ENCODE measurements around the gene KRT37. TPM values are rescaled to one million over a fixed set of nuclear protein-coding genes. Genes with fewer than 3 reads are reported as not detected.

Gene KRT37
- total RNA-seq, 1 experiment from 2014 or later: not detected

GRCh38 chr17:41417127-41417526, 7.3 kb downstream of the KRT37 start:
- H3K23ac ChIP-seq (ENCODE audit: insufficient read length, low read depth, low read length): no peak overlapping the region
- H3K14ac ChIP-seq (ENCODE audit: insufficient read depth, low read length): no peak overlapping the region
- H3K4me1 Mint-ChIP-seq: peaks cover 24 to 27% of the 10 kb centered on the region in 2 experiments
- peaks cover 5% of the 10 kb centered on the region for H3K27me3 Mint-ChIP-seq (ENCODE audit: low read depth)
- H3K4ac ChIP-seq (ENCODE audit: low read depth, low read length): no peak overlapping the region
- DNase-seq: no peak
- no peak overlapping the region for H3K4me2 ChIP-seq (ENCODE audit: insufficient read depth, insufficient read length, low read length)
- no CpG with 5 or more reads among the region's 6 CpGs for WGBS (ENCODE audit: extremely low coverage, insufficient read length, low lambda C conversion rate)
- H2AFZ ChIP-seq (ENCODE audit: low read length): no peak overlapping the region
- H2BK15ac ChIP-seq (ENCODE audit: low read depth, low read length): no peak overlapping the region
- no peak overlapping the region for H2BK20ac ChIP-seq (ENCODE audit: low read depth, low read length, poor library complexity, severe bottlenecking)
- H4K8ac ChIP-seq (replicated peaks; ENCODE audit: insufficient read length, low read depth, low read length): no peak overlapping the region
- no peaks in the 10 kb centered on the region for H3K23me2 ChIP-seq (ENCODE audit: insufficient read length, low read depth, low read length, poor library complexity, severe bottlenecking)
- H3K27ac ChIP-seq (ENCODE audit: insufficient read length, low read depth, low read length): no peak overlapping the region
- no peaks in the 10 kb centered on the region for H3K9me3 ChIP-seq (ENCODE audit: control insufficient read depth, low read depth, low read length)
- no peak overlapping the region for H2AK5ac ChIP-seq (ENCODE audit: insufficient read length, low read length)
- H3K27ac Mint-ChIP-seq: no peak overlapping the region
- H3K79me2 ChIP-seq (ENCODE audit: insufficient read depth, low read length): no peaks in the 10 kb centered on the region
- TF ChIP-seq, protein P1, sequence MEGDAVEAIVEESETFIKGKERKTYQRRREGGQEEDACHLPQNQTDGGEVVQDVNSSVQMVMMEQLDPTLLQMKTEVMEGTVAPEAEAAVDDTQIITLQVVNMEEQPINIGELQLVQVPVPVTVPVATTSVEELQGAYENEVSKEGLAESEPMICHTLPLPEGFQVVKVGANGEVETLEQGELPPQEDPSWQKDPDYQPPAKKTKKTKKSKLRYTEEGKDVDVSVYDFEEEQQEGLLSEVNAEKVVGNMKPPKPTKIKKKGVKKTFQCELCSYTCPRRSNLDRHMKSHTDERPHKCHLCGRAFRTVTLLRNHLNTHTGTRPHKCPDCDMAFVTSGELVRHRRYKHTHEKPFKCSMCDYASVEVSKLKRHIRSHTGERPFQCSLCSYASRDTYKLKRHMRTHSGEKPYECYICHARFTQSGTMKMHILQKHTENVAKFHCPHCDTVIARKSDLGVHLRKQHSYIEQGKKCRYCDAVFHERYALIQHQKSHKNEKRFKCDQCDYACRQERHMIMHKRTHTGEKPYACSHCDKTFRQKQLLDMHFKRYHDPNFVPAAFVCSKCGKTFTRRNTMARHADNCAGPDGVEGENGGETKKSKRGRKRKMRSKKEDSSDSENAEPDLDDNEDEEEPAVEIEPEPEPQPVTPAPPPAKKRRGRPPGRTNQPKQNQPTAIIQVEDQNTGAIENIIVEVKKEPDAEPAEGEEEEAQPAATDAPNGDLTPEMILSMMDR (conservative IDR thresholded peaks at IDR 0.05): no peak
- H4K20me1 ChIP-seq (ENCODE audit: control insufficient read depth, insufficient read depth, insufficient read length): no peaks in the 10 kb centered on the region
- no peak overlapping the region for H3K18ac ChIP-seq (ENCODE audit: insufficient read length, low read depth, low read length)
- H3K27me3 ChIP-seq (ENCODE audit: insufficient read depth, low read length): no peaks in the 10 kb centered on the region
- H3K4me1 ChIP-seq (ENCODE audit: insufficient read depth, low read length): peaks cover 4% of the 10 kb centered on the region
- H4K91ac ChIP-seq (ENCODE audit: insufficient read length, low read depth, low read length): no peak overlapping the region
- no peaks in the 10 kb centered on the region for H3K9me3 Mint-ChIP-seq
- no peak overlapping the region for H3K56ac ChIP-seq (ENCODE audit: insufficient read length, low read depth, low read length)
- H2BK5ac ChIP-seq (ENCODE audit: insufficient read length, low read length): no peak overlapping the region
- H4K5ac ChIP-seq (ENCODE audit: insufficient read length, low read depth, low read length): no peak overlapping the region
- no peak overlapping the region for H2BK12ac ChIP-seq (ENCODE audit: insufficient read length, low read depth, low read length)
- no peak overlapping the region for H3T11ph ChIP-seq (ENCODE audit: low read length)
- no peaks in the 10 kb centered on the region for H3K79me1 ChIP-seq (ENCODE audit: insufficient read depth, low read depth, low read length, poor library complexity, severe bottlenecking)
- no peak overlapping the region for H2BK120ac ChIP-seq (ENCODE audit: low read depth, low read length, poor library complexity, severe bottlenecking)
- no peaks in the 10 kb centered on the region for H3K36me3 Mint-ChIP-seq (ENCODE audit: insufficient read depth in 1 of 3, low read depth in 3 of 3)
- no peak overlapping the region for H3K4me3 Mint-ChIP-seq
- no peak overlapping the region for H3K9ac ChIP-seq (ENCODE audit: extremely low read depth, insufficient read length, low read length)
